Gastrocnemius medialis (tissue), 4 donors: Measurements from ENCODE around the gene DAGLA.

Experiments used
- POLR2A ChIP-seq, 2 donors: fragments of 450-650 bp; IDR thresholded peaks; one replicate each; pipeline ENCODE4 v1.6.1; 2017; ENCODE audit warnings: antibody characterized with exemption in 2 of 2, mild to moderate bottlenecking in 2 of 2, moderate library complexity in 2 of 2
- TF ChIP-seq, protein P1 (sequence below), 5 experiments: fragments of 450-650 bp in 3 of 5; fragments of 200-600 bp in 2 of 5; sonication (generic) in 2 of 5; IDR thresholded peaks in 4 of 5; conservative IDR thresholded peaks in 1 of 5; 1 replicate in 4 of 5; 2 replicates in 1 of 5; pipeline ENCODE4 v1.5.1; 2016 to 2019; ENCODE audit warnings: antibody characterized with exemption in 5 of 5, mild to moderate bottlenecking in 3 of 5, moderate library complexity in 3 of 5

DNA sequence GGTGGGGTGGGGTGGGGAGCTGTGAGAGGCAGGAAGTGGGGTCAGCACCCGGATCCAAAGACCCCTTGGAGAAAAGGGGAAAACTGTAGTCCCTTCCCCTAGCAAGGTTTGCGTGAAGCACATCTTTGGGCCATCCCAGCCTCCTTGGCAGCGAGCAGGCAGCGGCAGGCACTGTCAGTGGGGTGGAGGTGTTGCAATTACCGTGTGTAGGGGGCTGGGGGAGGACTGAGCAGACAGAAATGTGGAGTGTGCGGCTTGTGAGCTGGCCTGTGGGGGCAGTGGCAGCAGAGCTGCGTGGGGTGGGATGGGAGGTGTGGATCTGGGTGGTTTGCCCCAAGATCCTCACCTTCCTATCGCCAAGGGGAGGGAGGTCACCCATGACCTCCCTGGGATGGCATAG, 16.4 kb downstream of the DAGLA start:
- no peak for TF ChIP-seq POLR2A (IDR thresholded peaks at IDR 0.05)
- TF ChIP-seq, protein P1, sequence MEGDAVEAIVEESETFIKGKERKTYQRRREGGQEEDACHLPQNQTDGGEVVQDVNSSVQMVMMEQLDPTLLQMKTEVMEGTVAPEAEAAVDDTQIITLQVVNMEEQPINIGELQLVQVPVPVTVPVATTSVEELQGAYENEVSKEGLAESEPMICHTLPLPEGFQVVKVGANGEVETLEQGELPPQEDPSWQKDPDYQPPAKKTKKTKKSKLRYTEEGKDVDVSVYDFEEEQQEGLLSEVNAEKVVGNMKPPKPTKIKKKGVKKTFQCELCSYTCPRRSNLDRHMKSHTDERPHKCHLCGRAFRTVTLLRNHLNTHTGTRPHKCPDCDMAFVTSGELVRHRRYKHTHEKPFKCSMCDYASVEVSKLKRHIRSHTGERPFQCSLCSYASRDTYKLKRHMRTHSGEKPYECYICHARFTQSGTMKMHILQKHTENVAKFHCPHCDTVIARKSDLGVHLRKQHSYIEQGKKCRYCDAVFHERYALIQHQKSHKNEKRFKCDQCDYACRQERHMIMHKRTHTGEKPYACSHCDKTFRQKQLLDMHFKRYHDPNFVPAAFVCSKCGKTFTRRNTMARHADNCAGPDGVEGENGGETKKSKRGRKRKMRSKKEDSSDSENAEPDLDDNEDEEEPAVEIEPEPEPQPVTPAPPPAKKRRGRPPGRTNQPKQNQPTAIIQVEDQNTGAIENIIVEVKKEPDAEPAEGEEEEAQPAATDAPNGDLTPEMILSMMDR (IDR thresholded peaks at IDR 0.05 in 4 of 5, conservative IDR thresholded peaks at IDR 0.05 in 1 of 5), result no peak
